GM21737 (cell line): ENCODE measurements around the gene PLIN5.

Experiments used
- ATAC-seq: cut with Tn5 transposase; IDR thresholded peaks from one replicate; pipeline ENCODE4 v1.9.1; 2021; ENCODE audit warnings: mild to moderate bottlenecking, moderate library complexity; ENCODE audit not compliant: unreplicated experiment

Gene PLIN5

DNA sequence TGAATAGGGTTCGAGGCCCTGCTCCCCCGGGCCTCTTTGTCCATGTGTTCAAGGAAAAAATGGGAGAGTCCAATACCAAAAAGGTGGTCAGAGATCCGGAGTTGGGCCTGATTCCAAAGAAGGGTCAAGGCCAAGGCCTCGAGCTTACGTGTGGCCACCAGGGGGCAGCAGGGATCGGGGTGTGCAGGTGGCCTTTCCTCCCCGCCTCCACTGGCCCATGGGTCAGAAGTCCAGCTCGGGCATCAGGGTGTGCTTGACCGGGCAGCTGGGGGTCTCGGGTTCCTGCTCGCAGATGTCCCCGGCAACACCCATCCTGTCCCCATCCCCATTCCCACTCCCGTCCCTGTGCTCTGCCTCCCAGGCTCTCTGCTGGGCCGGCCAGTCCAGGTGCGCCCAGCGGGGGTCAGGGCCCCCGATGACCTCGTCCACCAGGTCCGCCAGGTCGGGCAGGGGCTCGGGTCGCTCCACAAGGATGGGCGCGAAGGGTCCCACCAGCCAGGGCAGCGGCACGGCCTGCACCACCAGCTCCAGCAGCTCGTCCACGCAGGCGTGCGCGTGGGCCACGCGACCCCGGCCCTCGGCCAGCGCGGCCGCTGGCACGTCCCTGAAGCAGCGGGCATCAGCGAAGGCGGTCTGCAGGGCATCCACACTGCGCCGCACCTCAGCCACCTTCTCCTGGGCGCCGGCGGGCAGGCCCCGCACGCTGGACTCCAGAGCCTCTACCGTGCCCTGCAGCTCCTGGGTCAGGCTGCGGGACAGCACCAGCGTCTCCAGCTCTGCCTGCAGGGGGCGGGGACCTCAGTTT is 11.5 kb downstream of the PLIN5 start:
- no peak for ATAC-seq

GRCh38 chr19:4522291-4523002 is 12.6 kb downstream of the PLIN5 start:
- no peak for ATAC-seq

DNA sequence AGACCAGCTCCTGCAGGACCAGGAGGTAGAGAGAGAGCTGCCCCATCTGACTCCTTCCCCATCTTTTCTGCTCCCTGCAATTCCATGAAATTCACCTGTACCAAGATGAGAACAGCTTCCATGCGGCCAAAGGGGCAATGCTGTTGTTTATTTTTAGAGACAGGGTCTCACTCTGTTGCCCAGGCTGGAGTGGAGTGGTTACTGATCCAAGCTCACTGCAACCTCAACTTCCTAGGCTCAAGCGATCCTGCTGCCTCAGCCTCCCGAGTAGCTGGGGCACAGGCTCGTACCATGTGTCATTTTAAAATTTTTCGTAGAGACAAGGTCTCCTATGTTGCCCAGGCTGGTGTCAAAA is 13.2 kb downstream of the PLIN5 start:
- ATAC-seq = no peak

DNA sequence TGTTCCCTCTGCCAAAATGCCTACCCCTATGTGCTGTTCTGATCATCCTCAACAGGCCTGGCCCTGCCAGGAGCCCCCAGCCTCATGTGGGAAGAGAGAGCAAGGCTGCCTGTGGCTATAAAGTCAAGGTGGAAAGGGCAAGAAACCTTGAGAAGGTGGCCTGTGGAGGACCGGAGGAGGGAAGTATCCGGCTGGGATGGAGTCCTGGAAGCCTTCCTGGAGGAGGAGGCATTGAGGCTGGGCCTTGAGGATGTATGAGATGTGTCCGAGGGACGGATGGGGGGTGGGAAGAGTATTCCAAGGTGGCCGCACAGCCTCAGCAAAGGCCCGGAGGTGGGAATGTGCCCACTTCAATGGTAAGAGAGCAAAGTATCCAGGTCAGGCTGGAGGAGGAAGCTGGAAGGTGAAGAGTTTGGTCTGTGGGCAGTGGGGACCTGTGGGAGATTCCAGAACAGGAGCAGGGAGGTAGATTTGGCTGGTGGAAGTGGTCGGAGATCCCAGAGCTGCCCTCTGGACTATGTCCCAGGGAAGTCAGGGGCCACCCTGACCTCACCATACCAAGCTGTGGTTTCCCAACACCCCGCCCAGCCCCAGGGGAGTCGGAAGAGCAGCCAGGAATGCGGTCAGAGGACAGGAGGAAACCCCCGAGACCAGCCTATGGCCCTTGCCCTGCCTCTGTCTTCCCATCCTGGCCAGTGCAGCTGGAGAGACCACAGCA is 13.7 kb downstream of the PLIN5 start:
- ATAC-seq = no peak

- ATAC-seq = no peak
Observed at GRCh38 chr19:4519521-4520277, 15.3 kb downstream of the PLIN5 start.

- ATAC-seq = no peak
Observed at GRCh38 chr19:4519172-4519496, 15.9 kb downstream of the PLIN5 start.

DNA sequence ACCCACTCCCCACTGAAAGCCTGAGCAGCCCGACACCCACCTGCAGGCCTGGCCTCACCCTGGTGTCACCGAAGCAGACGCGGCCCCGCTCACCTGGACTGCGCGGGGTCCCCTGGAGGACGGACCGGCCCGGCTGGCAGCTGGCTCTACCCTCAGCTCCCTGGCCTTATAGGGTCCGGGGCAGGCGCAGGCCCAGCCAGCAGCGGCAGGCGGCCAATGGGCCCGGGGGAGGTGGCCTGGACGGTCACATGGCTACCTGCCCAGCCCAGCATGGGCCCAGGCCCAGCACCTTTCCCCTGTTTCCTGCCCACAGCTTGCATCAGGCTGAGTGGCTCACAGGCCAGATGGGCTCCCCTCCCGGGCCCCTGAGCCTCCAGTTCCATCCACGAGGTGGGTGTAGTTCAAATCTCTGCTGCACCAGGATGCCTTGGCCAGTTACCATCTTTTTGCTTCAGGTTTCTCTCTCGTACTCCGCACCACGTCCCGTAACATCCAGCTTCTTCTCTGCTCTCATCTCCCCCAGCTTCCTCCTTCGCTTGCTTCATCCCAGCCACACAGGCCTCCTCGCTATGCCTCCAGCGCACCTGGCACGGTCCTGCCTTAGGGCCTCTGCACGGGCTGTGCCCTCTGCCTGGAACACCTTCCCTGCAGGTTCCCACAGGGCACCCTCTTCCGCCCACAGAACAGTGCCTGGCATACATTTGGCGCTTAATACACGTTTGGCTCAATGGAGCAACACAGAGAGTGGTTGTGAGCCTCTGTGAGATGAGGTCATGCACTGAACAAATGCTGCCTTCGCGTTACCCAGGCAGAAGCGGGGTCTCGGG is 16.5 kb downstream of the PLIN5 start, which contains the start of gene PLIN4:
TSS of gene PLIN4 (minus strand) at position 142 of the 827 bp plus-strand sequence. CDS start 214 bp downstream, outside the sequence.
- no peak for ATAC-seq

DNA sequence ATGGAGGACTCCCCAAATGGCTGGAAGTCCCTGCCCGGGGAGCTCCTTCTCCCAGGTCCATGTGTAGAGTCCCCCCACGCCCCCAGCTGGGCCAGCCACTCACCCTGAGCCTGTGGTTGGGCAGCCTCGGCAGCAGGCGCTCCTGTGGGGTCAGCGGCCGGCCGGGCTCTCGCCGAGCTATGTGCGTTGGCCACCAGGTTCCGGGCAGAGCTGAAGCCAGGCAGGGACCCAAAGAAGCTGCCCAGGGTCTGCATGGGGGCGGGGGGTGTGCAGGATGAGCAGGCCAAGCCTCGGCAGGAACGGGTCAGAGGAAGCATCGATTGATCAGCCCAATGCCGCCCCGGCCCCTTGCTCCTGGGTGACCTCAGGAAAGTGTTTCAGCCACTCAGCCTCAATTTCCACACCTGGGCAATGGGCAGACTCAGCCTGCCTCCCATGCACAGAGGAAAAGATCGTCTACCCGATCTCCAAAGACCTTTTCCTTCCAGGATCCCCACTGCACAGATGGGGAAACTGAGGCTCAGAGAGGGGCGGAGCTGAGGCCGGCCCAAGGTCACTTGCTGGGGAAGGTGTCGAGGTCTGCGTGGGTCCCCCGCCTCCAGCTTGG is 17.5 kb downstream of the PLIN5 start:
- no peak for ATAC-seq

DNA sequence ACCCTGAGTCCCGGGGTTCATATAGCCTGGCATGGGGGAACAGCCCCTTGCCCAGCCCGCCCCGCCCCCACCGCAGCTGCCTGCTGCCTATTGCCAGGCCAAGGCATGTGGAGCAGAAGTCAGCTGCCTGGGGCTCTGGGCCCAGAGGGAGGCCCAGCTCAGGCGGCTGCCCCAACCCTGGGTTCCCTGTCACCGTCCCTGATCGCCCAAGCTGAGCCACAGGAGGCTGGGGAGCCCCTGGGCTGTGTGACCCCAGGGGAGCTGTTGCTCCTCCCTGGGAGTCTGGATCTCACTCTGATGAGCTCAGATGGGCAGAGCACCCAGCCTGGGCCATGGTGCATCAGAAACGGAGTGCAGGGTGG is 18.1 kb downstream of the PLIN5 start:
- no peak for ATAC-seq

- no peak for ATAC-seq
Observed at GRCh38 chr19:4516199-4516938, 18.7 kb downstream of the PLIN5 start.

- no peak for ATAC-seq
Observed at GRCh38 chr19:4515732-4516131, 19.3 kb downstream of the PLIN5 start.

- ATAC-seq = no peak
Observed at GRCh38 chr19:4513248-4513647, 21.8 kb downstream of the PLIN5 start.

DNA sequence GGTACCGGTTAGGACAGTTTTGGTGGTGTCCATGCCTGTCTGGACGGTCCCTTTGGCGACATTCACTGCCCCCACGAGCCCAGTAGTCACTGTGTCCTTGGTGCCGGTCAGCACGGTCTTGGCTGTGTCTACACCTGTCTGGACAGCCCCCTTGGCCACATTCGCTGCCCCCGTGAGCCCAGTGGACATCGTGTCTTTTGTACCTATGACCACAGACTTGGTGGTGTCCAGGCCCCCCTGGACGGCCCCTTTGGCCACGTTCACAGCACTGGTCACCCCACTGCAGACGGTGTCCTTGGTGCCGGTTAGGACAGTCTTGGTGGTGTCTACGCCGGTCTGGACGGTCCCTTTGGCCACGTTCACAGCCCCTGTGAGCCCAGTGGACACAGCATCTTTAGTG is 23.0 kb downstream of the PLIN5 start:
- no peak for ATAC-seq

GRCh38 chr19:4511300-4512054 is 23.5 kb downstream of the PLIN5 start:
- no peak for ATAC-seq

- no peak for ATAC-seq
Observed at GRCh38 chr19:4510435-4511255, 24.4 kb downstream of the PLIN5 start.

GRCh38 chr19:4508698-4509097 is 26.3 kb downstream of the PLIN5 start:
- no peak for ATAC-seq

DNA sequence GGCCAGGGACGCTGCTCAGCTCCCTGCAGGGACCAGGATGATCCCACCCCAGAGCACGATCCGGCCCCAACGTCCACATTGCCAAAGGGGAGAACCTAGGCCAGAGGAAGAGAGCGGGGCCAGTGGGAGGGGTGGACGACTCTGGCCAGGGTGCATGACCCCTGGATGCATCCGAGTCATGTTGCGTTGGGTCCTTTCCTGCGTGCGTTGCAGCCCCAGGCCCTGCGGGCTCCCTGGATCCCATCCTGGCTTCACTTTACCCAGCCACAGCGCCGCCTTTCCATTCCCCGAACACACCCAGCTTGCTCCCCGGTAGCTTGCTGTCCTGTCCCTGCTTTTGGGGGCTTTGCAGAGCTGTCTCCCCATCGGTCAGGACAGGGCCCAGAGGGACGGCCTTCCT is 27.2 kb downstream of the PLIN5 start:
- ATAC-seq = no peak

GRCh38 chr19:4507150-4507452 is 27.9 kb downstream of the PLIN5 start:
- no peak for ATAC-seq
